ENCODE results near the gene NUP37. TPM values are rescaled to one million over a fixed set of nuclear protein-coding genes. Genes with fewer than 3 reads are reported as not detected.
A peak's percentile ranks its signal among the peaks of the same experiment; 100 is the strongest.

The NUP37 gene
- total RNA-seq, 6 experiments from 2014 or later, result 5.6 to 9.9 (median 7.0) TPM

GRCh38 chr12:102029141-102029540 lies 90.8 kb downstream of the NUP37 start:
- ATAC-seq, result no peak
- TF ChIP-seq CTCF (IDR thresholded peaks at IDR 0.05) (no peak), POLR2A (IDR thresholded peaks at IDR 0.05) (no peak)
- H3K36me3 ChIP-seq, result peaks cover 0 to 9% (median 2%) of the 10 kb centered on the region in 4 donors
- no peaks in the 10 kb centered on the region for H3K27me3 ChIP-seq
- no peak overlapping the region for H3K27ac ChIP-seq
- no peaks in the 10 kb centered on the region for H3K9me3 ChIP-seq
- DNase-seq, result no peak
- intact Hi-C loops (cut with DNase I), result no loop called here
- no peaks in the 10 kb centered on the region for H3K4me1 ChIP-seq
- no peak overlapping the region for H3K4me3 ChIP-seq
- 84% methylated on average over 4 of the region's 4 CpGs for WGBS (ENCODE audit: insufficient coverage, low coverage, low lambda C conversion rate, missing lambda C conversion rate)

- no peaks in the 10 kb centered on the region for H3K9me3 ChIP-seq
Measured at GRCh38 chr12:102026728-102027127, 93.2 kb downstream of the NUP37 start.

GRCh38 chr12:102024765-102025164 lies 95.1 kb downstream of the NUP37 start:
- Histone ChIP-seq H3K27me3 (no peaks in the 10 kb centered on the region), H3K4me3 (no peak overlapping the region), H3K36me3 (peaks cover 0 to 2% (median 0%) of the 10 kb centered on the region in 4 donors), H3K4me1 (peaks cover 0 to 14% (median 4%) of the 10 kb centered on the region in 4 donors), H3K9me3 (no peaks in the 10 kb centered on the region), H3K27ac (no peak overlapping the region)
- DNase-seq (no peak), ATAC-seq (no peak)
- TF ChIP-seq POLR2A (IDR thresholded peaks at IDR 0.05) (no peak), CTCF (IDR thresholded peaks at IDR 0.05) (no peak)
- intact Hi-C loops (cut with DNase I), result no loop called here
- WGBS (ENCODE audit: insufficient coverage, low coverage, low lambda C conversion rate, missing lambda C conversion rate), result 54% methylated on average over 2 of the region's 2 CpGs

More at GRCh38 chr12:102026728-102027127, 93.2 kb downstream of the NUP37 start:
- H3K4me1 ChIP-seq, result peaks cover 0 to 8% (median 3%) of the 10 kb centered on the region in 4 donors
- peaks cover 0 to 3% (median under 1%) of the 10 kb centered on the region in 4 donors for H3K36me3 ChIP-seq
- WGBS (ENCODE audit: insufficient coverage, low coverage, low lambda C conversion rate, missing lambda C conversion rate), result no CpG with 5 or more reads among the region's 1 CpG
- TF ChIP-seq CTCF (IDR thresholded peaks at IDR 0.05) (no peak), POLR2A (IDR thresholded peaks at IDR 0.05) (no peak)
- no peak overlapping the region for H3K4me3 ChIP-seq
- no peak overlapping the region for H3K27ac ChIP-seq
- DNase-seq (no peak), ATAC-seq (no peak)
- H3K27me3 ChIP-seq, result no peaks in the 10 kb centered on the region
- intact Hi-C loops (cut with DNase I), result no loop called here

- H3K27ac ChIP-seq, result no peak overlapping the region
- H3K27me3 ChIP-seq, result no peaks in the 10 kb centered on the region
- TF ChIP-seq POLR2A (IDR thresholded peaks at IDR 0.05) (no peak), CTCF (IDR thresholded peaks at IDR 0.05) (no peak)
- H3K9me3 ChIP-seq, result no peaks in the 10 kb centered on the region
- 60% methylated on average over 3 of the region's 3 CpGs for WGBS (ENCODE audit: insufficient coverage, low coverage, low lambda C conversion rate, missing lambda C conversion rate)
- ATAC-seq (peak in 1 of 4 donors; percentile 28), DNase-seq (no peak)
- H3K4me3 ChIP-seq, result no peak overlapping the region
- peaks cover 0 to 14% (median 4%) of the 10 kb centered on the region in 4 donors for H3K4me1 ChIP-seq
- intact Hi-C loops (cut with DNase I), result no loop called here
- H3K36me3 ChIP-seq, result peaks cover 0 to 2% (median 0%) of the 10 kb centered on the region in 4 donors
Measured at GRCh38 chr12:102023343-102023930, 96.5 kb downstream of the NUP37 start.

Other genes with a start within 250 kb of the NUP37 start
- gene DRAM1, start 242.5 kb downstream of the NUP37 start, total RNA-seq, result 10 to 100 TPM in 1 of 6 experiments, 1 to 10 TPM in 5; 2.2 to 11.3 (median 4.3) TPM
- 10 to 100 TPM; 13.0 to 35.3 (median 22.6) TPM for gene WASHC3, start 58.1 kb downstream of the NUP37 start, total RNA-seq
- 1 to 10 TPM in 3 of 6 experiments, under 1 TPM in 3; 0.33 to 2.8 (median 0.91) TPM for gene PARPBP, start 69 bp upstream of the NUP37 start, total RNA-seq
- gene PMCH, start 77.7 kb upstream of the NUP37 start, total RNA-seq, result not detected